Activated CD4-positive, alpha-beta memory T cell treated with anti-CD3 and anti-CD28 coated beads, Interleukin-2, amount 10 ng/mL, durations not matched to agents 7 days and 5 days (primary cell): ENCODE results near the gene GRK3. TPM values are rescaled to one million over a fixed set of nuclear protein-coding genes. Genes with fewer than 3 reads are reported as not detected.
A peak's percentile ranks its signal among the peaks of the same experiment; 100 is the strongest.

ENCODE experiments used
- CTCF ChIA-PET: fragments of 350-600 bp; sonication (Branson Sonifier 250); formaldehyde crosslinking; loops from one replicate; lab custom pipeline; 2021; ENCODE audit warnings: antibody characterized with exemption, inconsistent platforms; lab: Charles Lee
- POLR2A ChIA-PET: fragments of 350-600 bp; sonication (Branson Sonifier 250); formaldehyde crosslinking; loops from one replicate; lab custom pipeline; 2021; ENCODE audit warnings: antibody characterized with exemption; lab: Charles Lee
- DNase-seq: peaks from one replicate; pipeline ENCODE4 v3.0.0-alpha.2; 2020
- H3K27ac Mint-ChIP-seq: one replicate; pipeline ENCODE4 v1.8.0; 2021; ENCODE audit warnings: mild to moderate bottlenecking, mixed read lengths
- H3K27me3 Mint-ChIP-seq: one replicate; pipeline ENCODE4 v1.8.0; 2021; ENCODE audit warnings: mixed read lengths
- H3K36me3 Mint-ChIP-seq: one replicate; pipeline ENCODE4 v1.8.0; 2021; ENCODE audit warnings: low read depth, mixed read lengths
- H3K4me1 Mint-ChIP-seq: one replicate; pipeline ENCODE4 v1.8.0; 2021; ENCODE audit warnings: mixed read lengths
- H3K4me3 Mint-ChIP-seq: one replicate; pipeline ENCODE4 v1.8.0; 2021; ENCODE audit warnings: mild to moderate bottlenecking, mixed read lengths
- H3K9me3 Mint-ChIP-seq: one replicate; pipeline ENCODE4 v1.8.0; 2021; ENCODE audit warnings: mixed read lengths
- total RNA-seq, 2 experiments: library from RNA; stranded (reverse); gene quantifications; one replicate each; pipeline ENCODE4 v1.2.3, GENCODE V29; 2021

Gene GRK3
- total RNA-seq, 2 experiments from 2014 or later: 24.1 to 25.5 TPM

GRCh38 chr22:25692397-25693267 lies 128.2 kb downstream of the GRK3 start:
- no peak overlapping the region for H3K4me3 Mint-ChIP-seq
- H3K36me3 Mint-ChIP-seq: peaks cover 28% of the 10 kb centered on the region
- no peak for DNase-seq
- H3K4me1 Mint-ChIP-seq: no peaks in the 10 kb centered on the region
- POLR2A ChIA-PET: no interaction called here
- CTCF ChIA-PET: no interaction called here
- H3K27ac Mint-ChIP-seq: no peak overlapping the region
- H3K9me3 Mint-ChIP-seq: no peaks in the 10 kb centered on the region
- no peaks in the 10 kb centered on the region for H3K27me3 Mint-ChIP-seq

GRCh38 chr22:25693268-25693565 lies 128.7 kb downstream of the GRK3 start:
- Mint-ChIP-seq H3K4me1 (no peaks in the 10 kb centered on the region), H3K27me3 (no peaks in the 10 kb centered on the region), H3K9me3 (no peaks in the 10 kb centered on the region), H3K4me3 (no peak overlapping the region), H3K36me3 (peaks cover 28% of the 10 kb centered on the region), H3K27ac (no peak overlapping the region)
- no peak for DNase-seq
- ChIA-PET CTCF (no interaction called here), POLR2A (no interaction called here)

- ChIA-PET POLR2A (no interaction called here), CTCF (no interaction called here)
- no peaks in the 10 kb centered on the region for H3K27me3 Mint-ChIP-seq
- H3K4me1 Mint-ChIP-seq: no peaks in the 10 kb centered on the region
- H3K9me3 Mint-ChIP-seq: no peaks in the 10 kb centered on the region
- H3K4me3 Mint-ChIP-seq: no peak overlapping the region
- no peak overlapping the region for H3K27ac Mint-ChIP-seq
- peaks cover 25% of the 10 kb centered on the region for H3K36me3 Mint-ChIP-seq
- DNase-seq: no peak
Measured at GRCh38 chr22:25694196-25694907, 129.9 kb downstream of the GRK3 start.

GRCh38 chr22:25695146-25695545 lies 130.7 kb downstream of the GRK3 start:
- ChIA-PET CTCF (no interaction called here), POLR2A (no interaction called here)
- Mint-ChIP-seq H3K4me3 (no peak overlapping the region), H3K36me3 (peaks cover 27% of the 10 kb centered on the region), H3K27ac (no peak overlapping the region), H3K4me1 (no peaks in the 10 kb centered on the region), H3K27me3 (no peaks in the 10 kb centered on the region), H3K9me3 (no peaks in the 10 kb centered on the region)
- DNase-seq: no peak

GRCh38 chr22:25696763-25697162 lies 132.3 kb downstream of the GRK3 start:
- Mint-ChIP-seq H3K27me3 (no peaks in the 10 kb centered on the region), H3K4me3 (no peak overlapping the region), H3K27ac (no peak overlapping the region), H3K36me3 (peaks cover 22% of the 10 kb centered on the region), H3K9me3 (no peaks in the 10 kb centered on the region), H3K4me1 (peaks cover 4% of the 10 kb centered on the region)
- ChIA-PET CTCF (interaction anchor here (0.7 kb wide), 1 partner anchor 153 kb away, joined by 3 read pairs; no protein-coding TSS in a partner anchor), POLR2A (no interaction called here)
- no peak for DNase-seq

GRCh38 chr22:25697181-25697664 lies 132.7 kb downstream of the GRK3 start:
- DNase-seq: no peak
- H3K4me3 Mint-ChIP-seq: no peak overlapping the region
- H3K4me1 Mint-ChIP-seq: peaks cover 7% of the 10 kb centered on the region
- no peak overlapping the region for H3K27ac Mint-ChIP-seq
- ChIA-PET CTCF (interaction anchor here (0.7 kb wide), 1 partner anchor 154 kb away, joined by 3 read pairs; no protein-coding TSS in a partner anchor), POLR2A (interaction anchor here (0.6 kb wide), 1 partner anchor 71 kb away, joined by 3 read pairs; no protein-coding TSS in a partner anchor)
- peaks cover 22% of the 10 kb centered on the region for H3K36me3 Mint-ChIP-seq
- no peaks in the 10 kb centered on the region for H3K9me3 Mint-ChIP-seq
- no peaks in the 10 kb centered on the region for H3K27me3 Mint-ChIP-seq

GRCh38 chr22:25697978-25698377 lies 133.5 kb downstream of the GRK3 start:
- no peak overlapping the region for H3K27ac Mint-ChIP-seq
- DNase-seq: no peak
- CTCF ChIA-PET: no interaction called here

GRCh38 chr22:25698461-25698860 lies 134.0 kb downstream of the GRK3 start:
- peaks cover 13% of the 10 kb centered on the region for H3K36me3 Mint-ChIP-seq
- no peaks in the 10 kb centered on the region for H3K9me3 Mint-ChIP-seq
- CTCF ChIA-PET: no interaction called here
- no peak for DNase-seq
- POLR2A ChIA-PET: no interaction called here
- no peaks in the 10 kb centered on the region for H3K27me3 Mint-ChIP-seq
- H3K27ac Mint-ChIP-seq: no peak overlapping the region
- H3K4me3 Mint-ChIP-seq: no peak overlapping the region
- peaks cover 18% of the 10 kb centered on the region for H3K4me1 Mint-ChIP-seq

More at GRCh38 chr22:25697978-25698377, 133.5 kb downstream of the GRK3 start:
- H3K27me3 Mint-ChIP-seq: no peaks in the 10 kb centered on the region
- POLR2A ChIA-PET: interaction anchor here (0.6 kb wide), 1 partner anchor 70 kb away, joined by 3 read pairs; no protein-coding TSS in a partner anchor
- peaks cover 14% of the 10 kb centered on the region for H3K4me1 Mint-ChIP-seq
- H3K36me3 Mint-ChIP-seq: peaks cover 14% of the 10 kb centered on the region
- no peaks in the 10 kb centered on the region for H3K9me3 Mint-ChIP-seq
- H3K4me3 Mint-ChIP-seq: no peak overlapping the region

- ChIA-PET CTCF (interaction anchor here (0.7 kb wide), 1 partner anchor 47 kb away, joined by 3 read pairs; no protein-coding TSS in a partner anchor), POLR2A (no interaction called here)
- no peak for DNase-seq
- Mint-ChIP-seq H3K9me3 (no peaks in the 10 kb centered on the region), H3K4me1 (peaks cover 23% of the 10 kb centered on the region), H3K4me3 (no peak overlapping the region), H3K27ac (no peak overlapping the region), H3K27me3 (no peaks in the 10 kb centered on the region), H3K36me3 (peaks cover 15% of the 10 kb centered on the region)
Measured at GRCh38 chr22:25698978-25699377, 134.5 kb downstream of the GRK3 start.

GRCh38 chr22:25701056-25701780 lies 136.7 kb downstream of the GRK3 start:
- ChIA-PET POLR2A (interaction anchor here (0.8 to 1.2 kb wide), 2 partner anchors 9 to 71 kb away, joined by 3 read pairs; no protein-coding TSS in a partner anchor), CTCF (interaction anchor here (0.7 to 2.0 kb wide), 6 partner anchors 9 to 253 kb away, joined by 3 to 6 read pairs (median 4); no protein-coding TSS in a partner anchor)
- Mint-ChIP-seq H3K27ac (no peak overlapping the region), H3K4me3 (no peak overlapping the region), H3K36me3 (peaks cover 19% of the 10 kb centered on the region), H3K4me1 (peaks cover 36% of the 10 kb centered on the region), H3K9me3 (no peaks in the 10 kb centered on the region), H3K27me3 (no peaks in the 10 kb centered on the region)
- DNase-seq: no peak

GRCh38 chr22:25702040-25702439 lies 137.6 kb downstream of the GRK3 start:
- POLR2A ChIA-PET: interaction anchor here (0.9 to 1.9 kb wide), 6 partner anchors 9 to 71 kb away, joined by 3 to 7 read pairs (median 3); no protein-coding TSS in a partner anchor
- Mint-ChIP-seq H3K9me3 (no peaks in the 10 kb centered on the region), H3K4me3 (peak overlapping the region; percentile 19), H3K36me3 (peaks cover 25% of the 10 kb centered on the region), H3K27me3 (no peaks in the 10 kb centered on the region), H3K27ac (peak overlapping the region; percentile 47), H3K4me1 (peaks cover 36% of the 10 kb centered on the region)
- CTCF ChIA-PET: interaction anchor here (1.2 to 2.1 kb wide), 7 partner anchors 10 to 255 kb away, joined by 3 to 8 read pairs (median 6); no protein-coding TSS in a partner anchor
- no peak for DNase-seq

GRCh38 chr22:25702571-25703167 lies 138.2 kb downstream of the GRK3 start:
- Mint-ChIP-seq H3K36me3 (peaks cover 31% of the 10 kb centered on the region), H3K4me3 (peak overlapping the region; percentile 74), H3K4me1 (peaks cover 42% of the 10 kb centered on the region), H3K27ac (peak overlapping the region; percentile 87), H3K27me3 (no peaks in the 10 kb centered on the region), H3K9me3 (no peaks in the 10 kb centered on the region)
- DNase-seq: peak; percentile 58
- ChIA-PET POLR2A (interaction anchor here (0.8 to 1.9 kb wide), 9 partner anchors 9 to 159 kb away, joined by 3 to 7 read pairs (median 3); no protein-coding TSS in a partner anchor), CTCF (interaction anchor here (1.1 to 2.1 kb wide), 8 partner anchors 9 to 256 kb away, joined by 3 to 8 read pairs (median 6); no protein-coding TSS in a partner anchor)
